Measurements from ENCODE around the gene NFATC3. TPM values are rescaled to one million over a fixed set of nuclear protein-coding genes. Genes with fewer than 3 reads are reported as not detected.

The NFATC3 gene
- total and polyA plus RNA-seq, 2 donors (not counting 1 experiment from before 2014, with no cell fraction given): 33.4 to 115 TPM

- DNase-seq (no peak), ATAC-seq (ENCODE audit: low read depth) (no peak)
- TF ChIP-seq, protein P1, sequence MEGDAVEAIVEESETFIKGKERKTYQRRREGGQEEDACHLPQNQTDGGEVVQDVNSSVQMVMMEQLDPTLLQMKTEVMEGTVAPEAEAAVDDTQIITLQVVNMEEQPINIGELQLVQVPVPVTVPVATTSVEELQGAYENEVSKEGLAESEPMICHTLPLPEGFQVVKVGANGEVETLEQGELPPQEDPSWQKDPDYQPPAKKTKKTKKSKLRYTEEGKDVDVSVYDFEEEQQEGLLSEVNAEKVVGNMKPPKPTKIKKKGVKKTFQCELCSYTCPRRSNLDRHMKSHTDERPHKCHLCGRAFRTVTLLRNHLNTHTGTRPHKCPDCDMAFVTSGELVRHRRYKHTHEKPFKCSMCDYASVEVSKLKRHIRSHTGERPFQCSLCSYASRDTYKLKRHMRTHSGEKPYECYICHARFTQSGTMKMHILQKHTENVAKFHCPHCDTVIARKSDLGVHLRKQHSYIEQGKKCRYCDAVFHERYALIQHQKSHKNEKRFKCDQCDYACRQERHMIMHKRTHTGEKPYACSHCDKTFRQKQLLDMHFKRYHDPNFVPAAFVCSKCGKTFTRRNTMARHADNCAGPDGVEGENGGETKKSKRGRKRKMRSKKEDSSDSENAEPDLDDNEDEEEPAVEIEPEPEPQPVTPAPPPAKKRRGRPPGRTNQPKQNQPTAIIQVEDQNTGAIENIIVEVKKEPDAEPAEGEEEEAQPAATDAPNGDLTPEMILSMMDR (IDR thresholded peaks at IDR 0.05): no peak
- no peak for TF ChIP-seq EZH2 (IDR thresholded peaks at IDR 0.05; ENCODE audit: borderline replicate concordance, insufficient read depth, low read depth, low read length, poor library complexity, severe bottlenecking)
- Histone ChIP-seq H4K20me1 (ENCODE audit: control insufficient read depth, insufficient read depth, low read length, poor library complexity, severe bottlenecking) (peaks cover 2% of the 10 kb centered on the region), H3K79me2 (ENCODE audit: control insufficient read depth, insufficient read depth, low read length) (peaks cover 7% of the 10 kb centered on the region), H3K9me3 (ENCODE audit: control extremely low read depth in 1 of 3, control insufficient read depth in 2 of 3, insufficient read depth in 1 of 3, low read length in 2 of 3) (no peaks in the 10 kb centered on the region), H3K36me3 (replicated peaks in 1 of 2; ENCODE audit: control extremely low read depth in 1 of 2, control insufficient read depth in 1 of 2, extremely low read depth in 1 of 2, insufficient read depth in 2 of 2, low read length in 1 of 2) (peaks cover 14 to 45% of the 10 kb centered on the region in 2 experiments), H3K4me3 (ENCODE audit: control extremely low read depth in 1 of 5, extremely low read depth in 1 of 5, insufficient read depth in 1 of 5, low read depth in 2 of 5, low read length in 4 of 5) (no peak overlapping the region), H3K4me2 (replicated peaks; ENCODE audit: low read depth, low read length, poor library complexity, severe bottlenecking) (no peak overlapping the region), H3K27ac (ENCODE audit: low read length in 2 of 2) (peak overlapping the region in 1 of 2 donors; percentile 4), H3K27me3 (replicated peaks in 1 of 4; ENCODE audit: control extremely low read depth in 1 of 4, control insufficient read depth in 3 of 4, insufficient read depth in 4 of 4, low read length in 3 of 4) (no peaks in the 10 kb centered on the region), H3K9ac (ENCODE audit: low read length) (no peak overlapping the region), H3K4me1 (ENCODE audit: control insufficient read depth in 2 of 2, insufficient read depth in 2 of 2, low read length in 2 of 2) (no peaks in the 10 kb centered on the region), H2AFZ (ENCODE audit: insufficient read depth, low read depth, low read length, poor library complexity, severe bottlenecking) (no peak overlapping the region)
- no peaks in the 10 kb centered on the region for H3K4me1 Mint-ChIP-seq
- POLR2A ChIA-PET: no interaction called here
- intact Hi-C loops (cut with micrococcal nuclease): no loop called here
- CTCF ChIA-PET: interaction anchor here (0.6 to 1.4 kb wide), 3 partner anchors 9 to 1118 kb away, joined by 3 to 4 read pairs (median 4); no protein-coding TSS in a partner anchor
- H3K4me3 Mint-ChIP-seq: no peak overlapping the region
- no peaks in the 10 kb centered on the region for H3K27me3 Mint-ChIP-seq
- WGBS (ENCODE audit: insufficient coverage): no CpG with 5 or more reads among the region's 3 CpGs
- no peaks in the 10 kb centered on the region for H3K9me3 Mint-ChIP-seq (ENCODE audit: insufficient read depth)
- no peak overlapping the region for H3K27ac Mint-ChIP-seq
Observed at GRCh38 chr16:68166264-68166663, 81.1 kb downstream of the NFATC3 start.

DNA sequence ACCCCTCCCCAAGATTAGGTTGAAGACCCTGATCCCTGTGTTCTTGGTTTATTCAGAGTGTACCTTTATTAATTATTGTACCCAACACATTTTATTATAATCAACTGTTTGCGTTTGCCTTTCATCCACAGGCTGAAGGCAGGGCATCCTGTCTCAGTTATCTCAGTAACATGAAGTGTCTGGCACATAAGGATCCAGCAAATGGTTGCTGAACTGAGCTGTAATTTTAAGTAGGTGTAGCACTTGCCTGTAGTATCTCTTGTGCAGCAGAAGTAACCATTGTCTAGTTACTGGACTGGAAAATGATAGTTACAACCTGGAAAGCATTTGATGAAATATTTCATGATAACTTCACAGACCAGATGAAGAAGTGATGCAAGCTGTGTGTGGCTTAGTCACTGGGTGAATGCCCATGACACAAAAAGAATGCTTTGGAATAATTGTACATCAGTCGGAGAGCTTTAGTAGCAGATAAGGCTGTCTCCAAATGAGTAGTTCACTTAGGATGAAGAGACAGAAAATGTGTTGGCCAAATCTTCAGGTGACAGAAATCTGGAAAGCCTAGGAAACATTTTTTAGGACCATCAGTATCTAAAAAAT lies 94.1 kb downstream of the NFATC3 start:
- Histone ChIP-seq H3K27ac (ENCODE audit: low read length in 2 of 2) (no peak overlapping the region), H3K27me3 (replicated peaks in 1 of 4; ENCODE audit: control extremely low read depth in 1 of 4, control insufficient read depth in 3 of 4, insufficient read depth in 4 of 4, low read length in 3 of 4) (no peaks in the 10 kb centered on the region), H2AFZ (ENCODE audit: insufficient read depth, low read depth, low read length, poor library complexity, severe bottlenecking) (no peak overlapping the region), H3K9me3 (ENCODE audit: control extremely low read depth in 1 of 3, control insufficient read depth in 2 of 3, insufficient read depth in 1 of 3, low read length in 2 of 3) (no peaks in the 10 kb centered on the region), H4K20me1 (ENCODE audit: control insufficient read depth, insufficient read depth, low read length, poor library complexity, severe bottlenecking) (no peaks in the 10 kb centered on the region), H3K4me3 (ENCODE audit: control extremely low read depth in 1 of 5, extremely low read depth in 1 of 5, insufficient read depth in 1 of 5, low read depth in 2 of 5, low read length in 4 of 5) (no peak overlapping the region), H3K4me1 (ENCODE audit: control insufficient read depth in 2 of 2, insufficient read depth in 2 of 2, low read length in 2 of 2) (no peaks in the 10 kb centered on the region), H3K36me3 (replicated peaks in 1 of 2; ENCODE audit: control extremely low read depth in 1 of 2, control insufficient read depth in 1 of 2, extremely low read depth in 1 of 2, insufficient read depth in 2 of 2, low read length in 1 of 2) (peaks cover 26 to 78% of the 10 kb centered on the region in 2 experiments), H3K9ac (ENCODE audit: low read length) (no peak overlapping the region), H3K79me2 (ENCODE audit: control insufficient read depth, insufficient read depth, low read length) (peaks cover 33% of the 10 kb centered on the region), H3K4me2 (replicated peaks; ENCODE audit: low read depth, low read length, poor library complexity, severe bottlenecking) (no peak overlapping the region)
- DNase-seq (no peak), ATAC-seq (ENCODE audit: low read depth) (no peak)
- no peak overlapping the region for H3K4me3 Mint-ChIP-seq
- H3K27ac Mint-ChIP-seq: no peak overlapping the region
- H3K4me1 Mint-ChIP-seq: no peaks in the 10 kb centered on the region
- intact Hi-C loops (cut with micrococcal nuclease): no loop called here
- WGBS (ENCODE audit: insufficient coverage): 83% methylated on average over 1 of the region's 2 CpGs
- TF ChIP-seq, protein P1 (IDR thresholded peaks at IDR 0.05): no peak
- TF ChIP-seq EZH2 (IDR thresholded peaks at IDR 0.05; ENCODE audit: borderline replicate concordance, insufficient read depth, low read depth, low read length, poor library complexity, severe bottlenecking): no peak
- H3K9me3 Mint-ChIP-seq (ENCODE audit: insufficient read depth): no peaks in the 10 kb centered on the region
- CTCF ChIA-PET: interaction anchor here (0.8 to 1.6 kb wide), 4 partner anchors 19 to 85 kb away, joined by 3 to 4 read pairs (median 3); no protein-coding TSS in a partner anchor
- POLR2A ChIA-PET: no interaction called here
- H3K27me3 Mint-ChIP-seq: no peaks in the 10 kb centered on the region

Data from B cell (primary cell).